Measurements from ENCODE around the gene GJB4.

GJB4 gene

DNA sequence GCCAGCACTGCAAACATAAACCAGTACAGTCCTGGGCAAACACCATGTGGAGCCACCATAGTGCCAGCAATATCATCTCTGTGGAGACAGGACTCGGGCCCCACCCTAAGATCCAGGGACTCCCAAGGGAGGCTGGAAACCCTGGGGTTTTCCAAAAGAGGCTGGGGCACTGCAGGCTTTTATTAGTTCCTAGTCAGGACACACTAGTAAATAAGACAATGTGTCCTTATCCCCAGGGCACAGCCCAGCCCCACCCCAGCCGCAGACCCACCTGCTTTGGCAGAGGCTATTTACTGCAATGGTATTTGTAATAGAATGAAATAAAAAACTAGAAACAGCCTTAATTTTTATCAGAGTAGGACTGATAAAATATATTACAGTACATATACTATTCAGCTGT is 21.0 kb downstream of the GJB4 start:
- TF ChIP-seq, protein P1, sequence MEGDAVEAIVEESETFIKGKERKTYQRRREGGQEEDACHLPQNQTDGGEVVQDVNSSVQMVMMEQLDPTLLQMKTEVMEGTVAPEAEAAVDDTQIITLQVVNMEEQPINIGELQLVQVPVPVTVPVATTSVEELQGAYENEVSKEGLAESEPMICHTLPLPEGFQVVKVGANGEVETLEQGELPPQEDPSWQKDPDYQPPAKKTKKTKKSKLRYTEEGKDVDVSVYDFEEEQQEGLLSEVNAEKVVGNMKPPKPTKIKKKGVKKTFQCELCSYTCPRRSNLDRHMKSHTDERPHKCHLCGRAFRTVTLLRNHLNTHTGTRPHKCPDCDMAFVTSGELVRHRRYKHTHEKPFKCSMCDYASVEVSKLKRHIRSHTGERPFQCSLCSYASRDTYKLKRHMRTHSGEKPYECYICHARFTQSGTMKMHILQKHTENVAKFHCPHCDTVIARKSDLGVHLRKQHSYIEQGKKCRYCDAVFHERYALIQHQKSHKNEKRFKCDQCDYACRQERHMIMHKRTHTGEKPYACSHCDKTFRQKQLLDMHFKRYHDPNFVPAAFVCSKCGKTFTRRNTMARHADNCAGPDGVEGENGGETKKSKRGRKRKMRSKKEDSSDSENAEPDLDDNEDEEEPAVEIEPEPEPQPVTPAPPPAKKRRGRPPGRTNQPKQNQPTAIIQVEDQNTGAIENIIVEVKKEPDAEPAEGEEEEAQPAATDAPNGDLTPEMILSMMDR (conservative IDR thresholded peaks at IDR 0.05; ENCODE audit: control insufficient read depth, insufficient read depth, low read depth, low read length): no peak
- DNase-seq (ENCODE audit: low read depth): no peak
- H3K4me3 ChIP-seq (ENCODE audit: control insufficient read depth, low read depth, low read length): no peak overlapping the region

DNA sequence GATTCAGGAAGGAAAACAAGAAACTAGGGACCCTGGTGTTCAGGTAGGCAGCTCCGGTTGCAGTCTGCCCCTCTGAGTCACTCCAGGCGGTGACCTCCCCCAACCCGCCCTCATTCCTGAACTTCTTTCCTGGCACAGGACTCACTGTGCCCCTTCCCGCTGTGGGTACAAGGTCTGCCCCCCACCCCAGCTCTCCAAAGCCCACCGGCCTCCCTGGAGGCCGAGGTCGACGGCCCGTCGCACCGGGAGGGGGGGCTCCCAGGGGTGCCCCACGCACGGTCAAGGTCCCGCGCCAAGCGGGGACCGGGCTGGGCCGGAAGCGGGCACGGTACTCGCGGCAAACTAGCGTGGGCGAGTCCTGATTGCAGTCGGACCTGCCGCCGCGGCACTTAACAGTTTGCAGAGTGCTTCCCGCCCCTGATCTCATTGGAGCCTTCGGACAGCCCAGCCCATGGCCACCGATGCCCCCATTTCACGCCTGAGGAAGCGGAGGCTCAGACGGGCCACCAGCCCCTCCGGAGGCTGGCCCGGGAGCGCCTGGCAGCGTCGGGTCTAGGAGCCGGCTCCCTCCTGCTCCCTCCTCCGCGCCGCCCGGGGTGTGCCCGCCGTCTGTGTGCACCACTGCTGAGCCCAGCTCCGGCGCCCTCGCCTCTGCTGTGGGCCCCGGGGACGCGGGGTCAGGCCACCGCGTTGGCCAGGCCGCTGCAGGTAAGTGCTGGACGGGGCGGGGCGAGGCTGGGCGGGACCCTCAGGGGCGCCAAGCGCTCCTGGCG is 21.7 kb downstream of the GJB4 start, which contains the start of gene GJB3:
GJB3 (plus strand) TSS at position 144 of the 773 bp plus-strand sequence. CDS start 3,549 bp downstream, outside the sequence.
- TF ChIP-seq, protein P1 (conservative IDR thresholded peaks at IDR 0.05; ENCODE audit: control insufficient read depth, insufficient read depth, low read depth, low read length): no peak
- DNase-seq (ENCODE audit: low read depth): no peak
- no peak within 1 kb of the TSS for H3K4me3 ChIP-seq (ENCODE audit: control insufficient read depth, low read depth, low read length)

DNA sequence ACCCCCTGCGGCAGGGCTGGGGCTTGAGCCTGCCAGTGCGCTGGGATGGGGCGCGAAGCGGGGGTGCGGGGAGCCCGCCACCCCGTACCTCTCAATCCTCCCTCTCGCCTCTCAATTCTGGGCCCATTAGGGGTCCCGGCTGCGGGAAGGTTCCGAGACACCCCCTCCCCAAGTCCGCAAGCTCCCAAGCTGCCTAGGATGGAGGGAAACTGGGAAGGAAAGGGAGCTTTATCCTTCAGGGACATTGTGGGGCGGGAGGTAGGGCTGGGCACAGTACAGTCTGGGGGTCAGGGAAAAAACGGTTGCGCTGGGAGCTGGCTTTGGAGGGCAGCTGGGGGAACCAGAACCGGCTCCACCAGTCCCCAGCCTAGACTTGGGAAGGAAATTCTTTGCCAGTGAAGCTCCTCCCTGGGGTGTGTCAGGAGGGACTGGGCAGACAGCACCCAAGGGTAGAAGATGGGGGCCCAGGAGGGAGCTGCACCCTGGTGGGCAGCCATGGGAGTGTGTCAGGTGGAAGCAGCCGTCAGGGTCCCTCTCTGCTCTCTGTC is 22.4 kb downstream of the GJB4 start:
- H3K4me3 ChIP-seq (ENCODE audit: control insufficient read depth, low read depth, low read length): no peak overlapping the region
- TF ChIP-seq, protein P1 (conservative IDR thresholded peaks at IDR 0.05; ENCODE audit: control insufficient read depth, insufficient read depth, low read depth, low read length): no peak
- no peak for DNase-seq (ENCODE audit: low read depth)

DNA sequence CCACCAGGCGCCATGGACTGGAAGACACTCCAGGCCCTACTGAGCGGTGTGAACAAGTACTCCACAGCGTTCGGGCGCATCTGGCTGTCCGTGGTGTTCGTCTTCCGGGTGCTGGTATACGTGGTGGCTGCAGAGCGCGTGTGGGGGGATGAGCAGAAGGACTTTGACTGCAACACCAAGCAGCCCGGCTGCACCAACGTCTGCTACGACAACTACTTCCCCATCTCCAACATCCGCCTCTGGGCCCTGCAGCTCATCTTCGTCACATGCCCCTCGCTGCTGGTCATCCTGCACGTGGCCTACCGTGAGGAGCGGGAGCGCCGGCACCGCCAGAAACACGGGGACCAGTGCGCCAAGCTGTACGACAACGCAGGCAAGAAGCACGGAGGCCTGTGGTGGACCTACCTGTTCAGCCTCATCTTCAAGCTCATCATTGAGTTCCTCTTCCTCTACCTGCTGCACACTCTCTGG is 25.2 kb downstream of the GJB4 start:
- TF ChIP-seq, protein P1 (conservative IDR thresholded peaks at IDR 0.05; ENCODE audit: control insufficient read depth, insufficient read depth, low read depth, low read length): no peak
- no peak overlapping the region for H3K4me3 ChIP-seq (ENCODE audit: control insufficient read depth, low read depth, low read length)
- DNase-seq (ENCODE audit: low read depth): no peak

DNA sequence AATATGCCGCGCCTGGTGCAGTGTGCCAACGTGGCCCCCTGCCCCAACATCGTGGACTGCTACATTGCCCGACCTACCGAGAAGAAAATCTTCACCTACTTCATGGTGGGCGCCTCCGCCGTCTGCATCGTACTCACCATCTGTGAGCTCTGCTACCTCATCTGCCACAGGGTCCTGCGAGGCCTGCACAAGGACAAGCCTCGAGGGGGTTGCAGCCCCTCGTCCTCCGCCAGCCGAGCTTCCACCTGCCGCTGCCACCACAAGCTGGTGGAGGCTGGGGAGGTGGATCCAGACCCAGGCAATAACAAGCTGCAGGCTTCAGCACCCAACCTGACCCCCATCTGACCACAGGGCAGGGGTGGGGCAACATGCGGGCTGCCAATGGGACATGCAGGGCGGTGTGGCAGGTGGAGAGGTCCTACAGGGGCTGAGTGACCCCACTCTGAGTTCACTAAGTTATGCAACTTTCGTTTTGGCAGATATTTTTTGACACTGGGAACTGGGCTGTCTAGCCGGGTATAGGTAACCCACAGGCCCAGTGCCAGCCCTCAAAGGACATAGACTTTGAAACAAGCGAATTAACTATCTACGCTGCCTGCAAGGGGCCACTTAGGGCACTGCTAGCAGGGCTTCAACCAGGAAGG is 25.8 kb downstream of the GJB4 start:
- no peak for DNase-seq (ENCODE audit: low read depth)
- TF ChIP-seq, protein P1 (conservative IDR thresholded peaks at IDR 0.05; ENCODE audit: control insufficient read depth, insufficient read depth, low read depth, low read length): no peak
- no peak overlapping the region for H3K4me3 ChIP-seq (ENCODE audit: control insufficient read depth, low read depth, low read length)

DNA sequence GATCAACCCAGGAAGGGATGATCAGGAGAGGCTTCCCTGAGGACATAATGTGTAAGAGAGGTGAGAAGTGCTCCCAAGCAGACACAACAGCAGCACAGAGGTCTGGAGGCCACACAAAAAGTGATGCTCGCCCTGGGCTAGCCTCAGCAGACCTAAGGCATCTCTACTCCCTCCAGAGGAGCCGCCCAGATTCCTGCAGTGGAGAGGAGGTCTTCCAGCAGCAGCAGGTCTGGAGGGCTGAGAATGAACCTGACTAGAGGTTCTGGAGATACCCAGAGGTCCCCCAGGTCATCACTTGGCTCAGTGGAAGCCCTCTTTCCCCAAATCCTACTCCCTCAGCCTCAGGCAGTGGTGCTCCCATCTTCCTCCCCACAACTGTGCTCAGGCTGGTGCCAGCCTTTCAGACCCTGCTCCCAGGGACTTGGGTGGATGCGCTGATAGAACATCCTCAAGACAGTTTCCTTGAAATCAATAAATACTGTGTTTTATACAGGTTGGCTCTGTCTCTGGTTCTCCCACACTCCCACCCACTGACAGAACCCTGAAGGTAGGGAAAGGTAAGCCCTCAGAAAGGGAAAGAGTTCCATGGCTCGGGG is 26.4 kb downstream of the GJB4 start:
- H3K4me3 ChIP-seq (ENCODE audit: control insufficient read depth, low read depth, low read length): no peak overlapping the region

More for the DNA sequence above, 26.4 kb downstream of the GJB4 start:
- no peak for DNase-seq (ENCODE audit: low read depth)
- TF ChIP-seq, protein P1 (conservative IDR thresholded peaks at IDR 0.05; ENCODE audit: control insufficient read depth, insufficient read depth, low read depth, low read length): no peak
